ENCODE data around the gene ERI3. TPM values are rescaled to one million over a fixed set of nuclear protein-coding genes. Genes with fewer than 3 reads are reported as not detected.

Gene ERI3
- total RNA-seq, 4 donors from 2014 or later: 31.9 to 58.8 (median 48.1) TPM

- H3K4me1 ChIP-seq: peaks cover 0 to 12% (median 0%) of the 10 kb centered on the region in 3 donors
- H3K4me3 ChIP-seq: no peak overlapping the region
- peaks cover 0 to 25% of the 10 kb centered on the region in 2 donors for H3K36me3 ChIP-seq
- no peak for TF ChIP-seq POLR2A (IDR thresholded peaks at IDR 0.05)
- TF ChIP-seq, protein P1, sequence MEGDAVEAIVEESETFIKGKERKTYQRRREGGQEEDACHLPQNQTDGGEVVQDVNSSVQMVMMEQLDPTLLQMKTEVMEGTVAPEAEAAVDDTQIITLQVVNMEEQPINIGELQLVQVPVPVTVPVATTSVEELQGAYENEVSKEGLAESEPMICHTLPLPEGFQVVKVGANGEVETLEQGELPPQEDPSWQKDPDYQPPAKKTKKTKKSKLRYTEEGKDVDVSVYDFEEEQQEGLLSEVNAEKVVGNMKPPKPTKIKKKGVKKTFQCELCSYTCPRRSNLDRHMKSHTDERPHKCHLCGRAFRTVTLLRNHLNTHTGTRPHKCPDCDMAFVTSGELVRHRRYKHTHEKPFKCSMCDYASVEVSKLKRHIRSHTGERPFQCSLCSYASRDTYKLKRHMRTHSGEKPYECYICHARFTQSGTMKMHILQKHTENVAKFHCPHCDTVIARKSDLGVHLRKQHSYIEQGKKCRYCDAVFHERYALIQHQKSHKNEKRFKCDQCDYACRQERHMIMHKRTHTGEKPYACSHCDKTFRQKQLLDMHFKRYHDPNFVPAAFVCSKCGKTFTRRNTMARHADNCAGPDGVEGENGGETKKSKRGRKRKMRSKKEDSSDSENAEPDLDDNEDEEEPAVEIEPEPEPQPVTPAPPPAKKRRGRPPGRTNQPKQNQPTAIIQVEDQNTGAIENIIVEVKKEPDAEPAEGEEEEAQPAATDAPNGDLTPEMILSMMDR (IDR thresholded peaks at IDR 0.05): no peak
- no peak for TF ChIP-seq POLR2AphosphoS5 (IDR thresholded peaks at IDR 0.05)
- no peak for TF ChIP-seq EP300 (IDR thresholded peaks at IDR 0.05)
- H3K27me3 ChIP-seq: no peaks in the 10 kb centered on the region
- H3K27ac ChIP-seq: no peak overlapping the region
- WGBS, 2 donors (ENCODE audit: low coverage in 1 of 2): 83 to 100% methylated on average over 1 of the region's 1 CpG
- H3K9me3 ChIP-seq: no peaks in the 10 kb centered on the region
- ATAC-seq: no peak
Measured at GRCh38 chr1:44233593-44233992, 121.5 kb downstream of the ERI3 start.

- peaks cover 0 to 25% of the 10 kb centered on the region in 2 donors for H3K36me3 ChIP-seq
- H3K27me3 ChIP-seq: no peaks in the 10 kb centered on the region
- no peak for TF ChIP-seq EP300 (IDR thresholded peaks at IDR 0.05)
- TF ChIP-seq, protein P1 (IDR thresholded peaks at IDR 0.05): no peak
- no peak for TF ChIP-seq POLR2AphosphoS5 (IDR thresholded peaks at IDR 0.05)
- no peak for TF ChIP-seq POLR2A (IDR thresholded peaks at IDR 0.05)
- ATAC-seq: no peak
- WGBS, 2 donors (ENCODE audit: low coverage in 1 of 2): 86 to 90% methylated on average over 3 of the region's 3 CpGs
- no peak overlapping the region for H3K27ac ChIP-seq
- H3K4me1 ChIP-seq: no peaks in the 10 kb centered on the region
- H3K9me3 ChIP-seq: no peaks in the 10 kb centered on the region
- H3K4me3 ChIP-seq: no peak overlapping the region
Measured at GRCh38 chr1:44230796-44231195, 124.3 kb downstream of the ERI3 start.

- H3K4me1 ChIP-seq: no peaks in the 10 kb centered on the region
- H3K4me3 ChIP-seq: no peak overlapping the region
- ATAC-seq: no peak
- WGBS, 2 donors (ENCODE audit: low coverage in 1 of 2): 89 to 92% methylated on average over 6 to 7 of the region's 16 CpGs
- peaks cover 0 to 25% of the 10 kb centered on the region in 2 donors for H3K36me3 ChIP-seq
- no peaks in the 10 kb centered on the region for H3K9me3 ChIP-seq
- H3K27ac ChIP-seq: no peak overlapping the region
- H3K27me3 ChIP-seq: no peaks in the 10 kb centered on the region
- TF ChIP-seq POLR2A (IDR thresholded peaks at IDR 0.05) (no peak), EP300 (IDR thresholded peaks at IDR 0.05) (no peak), POLR2AphosphoS5 (IDR thresholded peaks at IDR 0.05) (no peak)
- TF ChIP-seq, protein P1 (IDR thresholded peaks at IDR 0.05): no peak
Measured at GRCh38 chr1:44229435-44230167, 125.5 kb downstream of the ERI3 start.

GRCh38 chr1:44228218-44228617 lies 126.8 kb downstream of the ERI3 start:
- H3K27ac ChIP-seq: no peak overlapping the region
- peaks cover 0 to 25% of the 10 kb centered on the region in 2 donors for H3K36me3 ChIP-seq
- no peak for ATAC-seq
- no peaks in the 10 kb centered on the region for H3K4me1 ChIP-seq
- WGBS, 2 donors (ENCODE audit: low coverage in 1 of 2): 96 to 100% methylated on average over 2 to 12 of the region's 13 CpGs
- H3K4me3 ChIP-seq: no peak overlapping the region
- no peaks in the 10 kb centered on the region for H3K9me3 ChIP-seq
- TF ChIP-seq POLR2A (IDR thresholded peaks at IDR 0.05) (no peak), POLR2AphosphoS5 (IDR thresholded peaks at IDR 0.05) (no peak), EP300 (IDR thresholded peaks at IDR 0.05) (no peak)
- TF ChIP-seq, protein P1 (IDR thresholded peaks at IDR 0.05): no peak
- no peaks in the 10 kb centered on the region for H3K27me3 ChIP-seq

DNA sequence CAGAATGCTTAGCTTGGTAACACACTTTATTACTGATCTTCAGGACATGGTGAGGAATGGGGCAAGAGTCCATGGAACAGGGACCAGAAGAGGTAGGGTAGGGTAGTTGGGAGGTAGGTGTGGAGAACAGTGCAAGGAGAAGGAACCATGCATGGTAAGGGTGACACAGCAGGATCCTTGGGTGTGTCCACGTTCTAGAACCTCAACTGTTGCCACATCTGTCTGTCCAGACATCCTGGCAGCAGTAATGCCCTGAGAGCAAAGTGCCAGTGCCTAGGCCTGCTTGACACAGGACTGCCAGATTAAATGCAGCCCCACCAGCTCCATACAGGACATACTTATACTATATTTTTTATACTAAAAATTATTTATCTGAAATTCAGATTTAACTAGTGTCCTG lies 127.8 kb downstream of the ERI3 start:
- peak; percentile 42 for ATAC-seq
- no peaks in the 10 kb centered on the region for H3K27me3 ChIP-seq
- no peaks in the 10 kb centered on the region for H3K9me3 ChIP-seq
- WGBS, 2 donors (ENCODE audit: low coverage in 1 of 2): 63% methylated on average over 1 of the region's 1 CpG; no CpG with 5 or more reads in 1 of the 2 donors
- peaks cover 0 to 27% of the 10 kb centered on the region in 2 donors for H3K36me3 ChIP-seq
- no peak overlapping the region for H3K27ac ChIP-seq
- TF ChIP-seq POLR2AphosphoS5 (IDR thresholded peaks at IDR 0.05) (no peak), POLR2A (IDR thresholded peaks at IDR 0.05) (no peak), EP300 (IDR thresholded peaks at IDR 0.05) (no peak)
- TF ChIP-seq, protein P1 (IDR thresholded peaks at IDR 0.05): no peak
- H3K4me3 ChIP-seq: no peak overlapping the region
- H3K4me1 ChIP-seq: no peaks in the 10 kb centered on the region

Data from gastroesophageal sphincter (tissue), 4 donors.